ENCODE measurements around the gene WDR7.

DNA sequence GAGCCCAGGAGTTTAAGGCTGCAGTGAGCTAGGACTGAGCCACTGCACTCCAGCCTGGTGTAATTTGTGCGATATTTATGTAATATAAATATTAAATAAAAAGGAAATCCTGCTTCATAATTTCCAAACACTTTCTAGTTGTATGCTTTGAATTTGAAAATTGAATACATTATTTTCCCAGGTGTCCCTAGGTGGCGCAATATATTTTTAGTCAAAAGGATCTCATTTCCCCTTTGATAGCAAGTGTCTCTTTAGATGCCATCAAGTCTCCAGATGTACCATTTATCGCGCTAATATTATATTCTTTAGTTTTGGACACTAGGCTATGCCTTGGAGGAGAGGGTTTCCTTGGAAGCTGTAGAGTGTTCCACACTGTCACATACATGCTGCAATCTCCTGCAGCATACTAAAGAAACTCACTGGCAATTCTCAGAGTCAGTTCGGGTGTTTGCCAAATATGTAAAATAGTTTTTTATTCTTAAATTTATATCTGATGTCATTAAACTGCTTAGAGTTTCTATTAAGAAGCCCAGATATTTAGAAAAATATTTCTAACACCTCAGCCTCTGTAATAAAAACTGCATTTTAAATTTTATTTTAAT, 5.6 kb upstream of the WDR7 start:
- TF ChIP-seq NR2F1 (conservative IDR thresholded peaks at IDR 0.05) (no peak), POLR2AphosphoS5 (IDR thresholded peaks at IDR 0.05; ENCODE audit: low read length) (no peak), EZH2 (IDR thresholded peaks at IDR 0.05; ENCODE audit: borderline replicate concordance, control insufficient read depth, low read depth, low read length) (no peak), SMC3 (IDR thresholded peaks at IDR 0.05; ENCODE audit: borderline replicate concordance, low read length) (peak; percentile 6; the same call in 1 of the 2 replicates)
- TF ChIP-seq, protein P1, sequence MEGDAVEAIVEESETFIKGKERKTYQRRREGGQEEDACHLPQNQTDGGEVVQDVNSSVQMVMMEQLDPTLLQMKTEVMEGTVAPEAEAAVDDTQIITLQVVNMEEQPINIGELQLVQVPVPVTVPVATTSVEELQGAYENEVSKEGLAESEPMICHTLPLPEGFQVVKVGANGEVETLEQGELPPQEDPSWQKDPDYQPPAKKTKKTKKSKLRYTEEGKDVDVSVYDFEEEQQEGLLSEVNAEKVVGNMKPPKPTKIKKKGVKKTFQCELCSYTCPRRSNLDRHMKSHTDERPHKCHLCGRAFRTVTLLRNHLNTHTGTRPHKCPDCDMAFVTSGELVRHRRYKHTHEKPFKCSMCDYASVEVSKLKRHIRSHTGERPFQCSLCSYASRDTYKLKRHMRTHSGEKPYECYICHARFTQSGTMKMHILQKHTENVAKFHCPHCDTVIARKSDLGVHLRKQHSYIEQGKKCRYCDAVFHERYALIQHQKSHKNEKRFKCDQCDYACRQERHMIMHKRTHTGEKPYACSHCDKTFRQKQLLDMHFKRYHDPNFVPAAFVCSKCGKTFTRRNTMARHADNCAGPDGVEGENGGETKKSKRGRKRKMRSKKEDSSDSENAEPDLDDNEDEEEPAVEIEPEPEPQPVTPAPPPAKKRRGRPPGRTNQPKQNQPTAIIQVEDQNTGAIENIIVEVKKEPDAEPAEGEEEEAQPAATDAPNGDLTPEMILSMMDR (IDR thresholded peaks at IDR 0.05 in 2 of 3, conservative IDR thresholded peaks at IDR 0.05 in 1 of 3; ENCODE audit: control insufficient read depth in 2 of 3, extremely low read depth in 1 of 3, insufficient read depth in 1 of 3, low read depth in 3 of 3, low read length in 3 of 3) = peak; percentile 40 to 62 (median 60); a peak in 5 of 6 replicates
- TF ChIP-seq, protein P2, sequence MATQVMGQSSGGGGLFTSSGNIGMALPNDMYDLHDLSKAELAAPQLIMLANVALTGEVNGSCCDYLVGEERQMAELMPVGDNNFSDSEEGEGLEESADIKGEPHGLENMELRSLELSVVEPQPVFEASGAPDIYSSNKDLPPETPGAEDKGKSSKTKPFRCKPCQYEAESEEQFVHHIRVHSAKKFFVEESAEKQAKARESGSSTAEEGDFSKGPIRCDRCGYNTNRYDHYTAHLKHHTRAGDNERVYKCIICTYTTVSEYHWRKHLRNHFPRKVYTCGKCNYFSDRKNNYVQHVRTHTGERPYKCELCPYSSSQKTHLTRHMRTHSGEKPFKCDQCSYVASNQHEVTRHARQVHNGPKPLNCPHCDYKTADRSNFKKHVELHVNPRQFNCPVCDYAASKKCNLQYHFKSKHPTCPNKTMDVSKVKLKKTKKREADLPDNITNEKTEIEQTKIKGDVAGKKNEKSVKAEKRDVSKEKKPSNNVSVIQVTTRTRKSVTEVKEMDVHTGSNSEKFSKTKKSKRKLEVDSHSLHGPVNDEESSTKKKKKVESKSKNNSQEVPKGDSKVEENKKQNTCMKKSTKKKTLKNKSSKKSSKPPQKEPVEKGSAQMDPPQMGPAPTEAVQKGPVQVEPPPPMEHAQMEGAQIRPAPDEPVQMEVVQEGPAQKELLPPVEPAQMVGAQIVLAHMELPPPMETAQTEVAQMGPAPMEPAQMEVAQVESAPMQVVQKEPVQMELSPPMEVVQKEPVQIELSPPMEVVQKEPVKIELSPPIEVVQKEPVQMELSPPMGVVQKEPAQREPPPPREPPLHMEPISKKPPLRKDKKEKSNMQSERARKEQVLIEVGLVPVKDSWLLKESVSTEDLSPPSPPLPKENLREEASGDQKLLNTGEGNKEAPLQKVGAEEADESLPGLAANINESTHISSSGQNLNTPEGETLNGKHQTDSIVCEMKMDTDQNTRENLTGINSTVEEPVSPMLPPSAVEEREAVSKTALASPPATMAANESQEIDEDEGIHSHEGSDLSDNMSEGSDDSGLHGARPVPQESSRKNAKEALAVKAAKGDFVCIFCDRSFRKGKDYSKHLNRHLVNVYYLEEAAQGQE (IDR thresholded peaks at IDR 0.05; ENCODE audit: low read depth, low read length) = no peak
- TF ChIP-seq, protein P3, sequence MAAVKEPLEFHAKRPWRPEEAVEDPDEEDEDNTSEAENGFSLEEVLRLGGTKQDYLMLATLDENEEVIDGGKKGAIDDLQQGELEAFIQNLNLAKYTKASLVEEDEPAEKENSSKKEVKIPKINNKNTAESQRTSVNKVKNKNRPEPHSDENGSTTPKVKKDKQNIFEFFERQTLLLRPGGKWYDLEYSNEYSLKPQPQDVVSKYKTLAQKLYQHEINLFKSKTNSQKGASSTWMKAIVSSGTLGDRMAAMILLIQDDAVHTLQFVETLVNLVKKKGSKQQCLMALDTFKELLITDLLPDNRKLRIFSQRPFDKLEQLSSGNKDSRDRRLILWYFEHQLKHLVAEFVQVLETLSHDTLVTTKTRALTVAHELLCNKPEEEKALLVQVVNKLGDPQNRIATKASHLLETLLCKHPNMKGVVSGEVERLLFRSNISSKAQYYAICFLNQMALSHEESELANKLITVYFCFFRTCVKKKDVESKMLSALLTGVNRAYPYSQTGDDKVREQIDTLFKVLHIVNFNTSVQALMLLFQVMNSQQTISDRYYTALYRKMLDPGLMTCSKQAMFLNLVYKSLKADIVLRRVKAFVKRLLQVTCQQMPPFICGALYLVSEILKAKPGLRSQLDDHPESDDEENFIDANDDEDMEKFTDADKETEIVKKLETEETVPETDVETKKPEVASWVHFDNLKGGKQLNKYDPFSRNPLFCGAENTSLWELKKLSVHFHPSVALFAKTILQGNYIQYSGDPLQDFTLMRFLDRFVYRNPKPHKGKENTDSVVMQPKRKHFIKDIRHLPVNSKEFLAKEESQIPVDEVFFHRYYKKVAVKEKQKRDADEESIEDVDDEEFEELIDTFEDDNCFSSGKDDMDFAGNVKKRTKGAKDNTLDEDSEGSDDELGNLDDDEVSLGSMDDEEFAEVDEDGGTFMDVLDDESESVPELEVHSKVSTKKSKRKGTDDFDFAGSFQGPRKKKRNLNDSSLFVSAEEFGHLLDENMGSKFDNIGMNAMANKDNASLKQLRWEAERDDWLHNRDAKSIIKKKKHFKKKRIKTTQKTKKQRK (IDR thresholded peaks at IDR 0.05; ENCODE audit: low read depth, low read length) = no peak
